NCI-H526 treated with DMSO at 0.1 percent for 48 hours (cell line): Measurements from ENCODE around the gene CTAG1B.
"Not testable (repeated sequence)": the region's sequence is repeated elsewhere in the genome, so short reads cannot be mapped to it uniquely, and the experiment has no call there.

Source experiments
- DNase-seq: peaks from one replicate; lab custom pipeline; 2025; lab: John Stamatoyannopoulos, UW

CTAG1B gene

DNA sequence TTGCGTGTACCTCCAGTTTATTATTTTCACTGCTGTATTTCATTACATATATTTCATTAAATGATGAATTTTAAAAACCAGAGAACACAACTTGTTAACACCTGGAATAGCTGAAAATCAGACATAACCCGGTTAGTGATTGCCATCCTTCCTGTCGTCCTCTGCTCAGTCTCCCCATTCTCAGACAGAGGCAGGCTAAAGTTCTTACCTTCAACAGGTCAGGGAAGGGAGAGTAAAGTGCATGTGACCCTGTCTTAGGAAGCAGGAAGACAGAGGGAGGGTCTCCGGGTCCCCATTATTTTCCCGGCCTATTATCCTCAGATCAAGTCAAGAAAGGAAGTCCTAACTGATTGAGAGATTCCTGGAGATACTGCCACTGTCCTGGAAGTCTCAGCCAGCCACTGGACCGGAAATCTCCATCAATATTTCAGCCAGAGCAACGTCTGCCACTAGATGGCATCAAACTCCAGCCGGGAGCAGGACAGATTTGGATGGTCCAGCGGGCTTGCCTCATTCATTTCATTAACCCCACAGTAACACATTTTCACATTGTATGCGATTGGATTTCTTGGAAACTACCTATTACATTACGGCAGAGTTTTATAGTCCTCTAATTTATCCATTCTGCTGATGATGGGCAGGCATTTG, 1.8 kb upstream of the CTAG1B start:
- not testable (repeated sequence) for DNase-seq

DNA sequence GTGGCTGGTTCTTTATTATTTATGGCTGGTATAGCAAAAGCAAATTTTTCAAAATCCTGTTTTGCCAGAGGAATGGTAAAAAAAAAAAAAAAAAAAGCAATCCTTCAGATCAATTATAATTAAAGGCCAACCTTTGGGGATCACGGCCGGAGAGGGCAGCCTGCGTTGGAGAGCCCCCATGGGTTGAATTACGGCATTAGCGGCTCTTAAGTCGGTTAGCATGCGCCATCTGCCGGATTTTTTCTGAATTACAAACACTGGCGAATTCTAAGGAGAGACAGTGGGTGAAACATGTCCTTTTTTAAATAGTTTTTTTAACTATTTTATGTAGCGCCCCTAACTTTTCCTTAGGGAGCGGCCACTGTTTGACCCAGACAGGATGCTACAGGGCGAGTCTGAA, 5.5 kb downstream of the CTAG1B start:
- not testable (repeated sequence) for DNase-seq

DNA sequence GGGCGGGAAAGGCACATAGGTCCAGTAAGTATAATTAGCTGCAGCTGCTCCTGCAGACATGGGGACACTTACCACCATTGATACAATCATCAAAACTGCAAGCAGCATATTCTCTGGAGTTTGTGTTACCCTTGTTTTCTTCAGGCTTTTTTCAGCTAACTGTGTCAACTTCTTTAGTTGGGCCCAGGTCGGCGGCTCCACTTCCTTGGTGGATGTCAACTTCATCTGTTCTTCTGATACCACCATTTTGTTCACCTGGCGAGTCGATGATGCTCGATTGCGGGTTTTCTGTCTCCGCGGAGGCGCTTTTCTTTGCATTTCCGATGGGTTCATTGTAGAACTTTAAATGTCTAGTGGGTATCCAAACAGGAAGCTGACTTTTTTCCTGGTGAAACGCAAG, 7.9 kb downstream of the CTAG1B start:
- DNase-seq: not testable (repeated sequence)

DNA sequence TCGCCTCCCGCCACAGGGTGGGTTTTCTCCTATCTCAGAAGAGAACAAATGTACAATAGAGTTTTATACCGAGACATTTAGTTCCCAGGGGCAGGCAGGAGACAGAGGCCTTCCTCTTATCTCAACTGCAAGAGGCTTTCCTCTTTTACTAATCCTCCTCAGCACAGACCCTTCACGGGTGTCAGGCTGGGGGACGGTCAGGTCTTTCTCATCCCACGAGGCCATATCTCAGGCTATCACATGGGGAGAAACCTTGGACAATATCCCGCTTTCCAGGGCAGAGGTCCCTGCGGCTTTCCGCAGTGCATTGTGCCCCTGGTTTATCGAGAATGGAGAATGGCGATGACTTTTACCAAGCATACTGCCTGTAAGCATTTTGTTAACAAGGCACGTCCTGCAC, 10.3 kb downstream of the CTAG1B start:
- DNase-seq: not testable (repeated sequence)

DNA sequence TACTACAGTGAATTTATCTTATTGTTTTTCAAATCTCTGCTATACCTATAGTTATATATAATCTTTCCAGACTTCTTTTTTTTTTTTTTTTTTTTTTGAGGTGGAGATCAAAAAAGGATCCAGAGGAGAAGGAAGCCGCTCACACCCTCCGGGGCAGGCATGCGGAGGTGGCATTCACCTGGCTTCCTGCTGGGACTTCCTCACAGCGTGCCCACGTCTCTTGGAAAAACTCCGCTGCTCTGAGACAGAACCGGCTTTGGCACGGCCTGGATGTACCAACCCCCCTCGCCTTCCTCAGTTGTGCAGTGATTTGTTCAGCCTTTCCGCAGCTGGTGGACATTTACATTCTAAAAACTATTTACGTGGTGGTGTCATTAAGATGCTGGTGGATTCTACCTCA, 11.1 kb downstream of the CTAG1B start:
- DNase-seq: not testable (repeated sequence)

DNA sequence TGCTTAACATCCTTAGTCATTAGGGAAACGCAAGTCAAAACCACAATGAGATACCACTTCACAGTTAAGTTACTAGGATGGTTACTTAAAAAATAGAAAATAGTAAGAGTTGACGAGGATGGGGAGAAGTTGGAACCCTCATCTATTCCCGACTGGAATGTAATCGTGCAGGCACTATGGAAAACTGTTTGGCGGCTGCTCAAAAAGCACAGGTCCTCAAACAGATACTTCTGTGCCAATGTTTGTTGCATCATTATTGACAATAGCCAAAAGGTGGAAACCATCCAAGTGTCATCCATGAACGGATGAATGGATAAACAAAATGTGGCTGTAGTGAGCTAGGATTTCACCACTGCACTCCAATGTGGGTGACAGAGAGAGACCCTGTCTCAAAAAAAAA, 11.7 kb downstream of the CTAG1B start:
- DNase-seq: no peak

DNA sequence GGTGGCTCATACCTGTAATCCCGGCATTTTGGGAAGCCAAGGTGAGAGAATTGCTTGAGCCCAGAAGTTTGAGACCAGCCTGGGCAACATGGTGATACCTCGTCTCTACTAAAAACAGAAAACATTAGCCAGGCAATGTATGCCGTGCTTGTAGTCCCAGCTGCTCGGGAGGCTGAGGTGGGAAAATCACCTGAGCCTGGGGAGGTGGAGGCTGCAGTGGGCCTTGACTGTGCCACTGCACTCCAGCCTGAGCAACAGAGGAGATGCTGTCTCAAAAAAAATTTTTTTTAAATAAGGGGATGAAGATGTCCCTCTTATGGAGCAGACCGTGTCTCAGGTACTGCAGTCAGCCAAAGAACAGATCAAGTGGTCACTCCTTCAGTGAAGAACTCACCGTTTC, 13.5 kb downstream of the CTAG1B start:
- no peak for DNase-seq

DNA sequence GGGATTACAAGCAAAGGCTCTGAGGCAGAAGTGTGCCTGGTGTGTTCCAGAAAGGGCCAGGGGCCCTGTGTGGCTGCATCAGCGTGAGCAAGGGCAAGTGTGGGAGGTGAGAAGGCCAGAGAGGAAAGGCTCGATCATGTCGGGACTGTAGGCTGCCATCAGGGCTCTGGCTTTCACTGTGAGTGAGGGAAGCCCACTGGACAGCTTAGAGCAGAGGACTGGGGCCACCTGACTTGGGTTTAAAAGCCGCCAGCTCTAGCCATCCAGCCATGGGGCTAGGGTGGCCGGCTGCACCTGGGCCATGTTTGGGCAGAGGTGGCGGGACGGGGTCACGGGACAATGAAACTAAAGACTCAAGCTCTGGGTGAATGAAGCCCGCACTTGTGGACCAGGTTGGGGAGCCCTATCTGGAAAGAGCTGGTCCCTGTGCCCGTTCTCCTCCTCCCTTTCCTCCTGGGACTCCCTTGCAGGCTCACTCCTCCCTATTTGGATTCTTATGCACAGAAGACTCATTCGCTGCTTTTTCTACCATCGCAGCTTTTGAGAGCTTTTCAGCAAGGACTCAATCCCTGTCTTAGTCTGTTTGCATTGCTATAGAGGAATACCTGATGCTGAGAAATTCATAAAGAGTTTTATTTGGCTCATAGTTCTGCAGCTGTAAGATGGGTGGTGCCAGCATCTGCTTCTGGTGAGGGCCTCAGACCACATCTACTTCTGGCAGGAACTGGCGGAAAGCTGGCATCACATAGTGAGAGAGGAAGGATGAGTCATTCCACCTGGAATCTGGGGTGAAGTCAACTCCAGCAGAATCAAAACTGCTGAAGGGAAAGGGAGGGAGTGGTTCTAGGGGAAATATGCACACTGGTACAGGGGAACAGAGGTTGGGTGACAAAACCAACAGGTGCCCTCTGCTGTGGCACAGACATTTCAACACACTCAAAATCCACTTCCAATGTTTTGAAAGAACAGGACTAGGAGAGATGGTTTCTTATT, 15.3 kb downstream of the CTAG1B start:
- no peak for DNase-seq

DNA sequence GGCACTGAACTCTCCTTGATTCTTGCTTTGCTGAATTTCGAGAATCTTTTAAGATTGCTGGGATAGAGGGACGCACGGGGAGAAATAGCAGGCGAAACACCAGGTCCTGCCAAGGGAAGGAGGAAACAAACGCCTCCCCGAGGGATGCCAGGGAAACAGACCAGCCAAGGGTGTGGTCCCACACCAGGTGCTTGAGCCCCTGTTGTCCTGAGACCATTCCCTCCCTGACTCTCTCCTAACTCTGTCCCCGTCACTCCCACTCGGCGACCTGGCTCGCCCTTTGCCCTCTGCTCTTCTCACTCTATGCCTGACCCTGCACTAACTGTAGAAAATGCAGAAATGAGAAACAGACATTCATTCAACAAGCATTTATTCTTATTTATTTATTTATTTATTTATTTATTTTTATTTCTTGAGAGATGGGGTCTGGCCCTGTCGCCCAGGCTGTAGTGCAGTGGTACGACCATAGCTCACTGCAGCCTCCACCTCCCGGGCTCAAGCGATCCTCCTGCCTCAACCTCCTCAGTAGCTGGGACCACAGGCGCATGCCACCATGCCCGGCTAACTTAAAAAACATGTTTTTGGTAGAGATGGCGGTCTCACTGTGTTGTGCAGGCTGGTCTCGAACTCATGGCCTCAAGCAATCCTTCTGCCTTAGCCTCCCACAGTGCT, 16.2 kb downstream of the CTAG1B start:
- DNase-seq: no peak

DNA sequence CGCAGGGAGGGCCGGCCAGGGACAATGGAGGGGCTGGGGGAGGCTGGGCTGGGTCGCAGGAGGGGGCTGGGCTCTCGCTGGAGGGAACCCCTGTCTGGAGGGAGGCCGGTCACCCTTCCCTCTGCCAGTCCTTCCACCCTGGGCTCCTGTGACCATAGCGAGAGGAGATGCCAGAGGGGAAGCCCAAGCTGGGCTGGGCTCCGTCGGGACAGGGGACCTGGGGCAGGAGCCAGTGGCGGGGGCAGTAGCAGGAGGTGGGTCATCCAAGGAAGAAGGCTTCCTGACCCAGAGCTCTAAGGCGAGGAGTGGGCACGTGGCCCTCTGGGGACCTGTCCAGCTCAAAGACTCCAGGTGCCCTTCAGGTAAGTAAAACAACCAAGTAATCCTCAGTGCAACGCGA, 16.9 kb downstream of the CTAG1B start:
- no peak for DNase-seq

DNA sequence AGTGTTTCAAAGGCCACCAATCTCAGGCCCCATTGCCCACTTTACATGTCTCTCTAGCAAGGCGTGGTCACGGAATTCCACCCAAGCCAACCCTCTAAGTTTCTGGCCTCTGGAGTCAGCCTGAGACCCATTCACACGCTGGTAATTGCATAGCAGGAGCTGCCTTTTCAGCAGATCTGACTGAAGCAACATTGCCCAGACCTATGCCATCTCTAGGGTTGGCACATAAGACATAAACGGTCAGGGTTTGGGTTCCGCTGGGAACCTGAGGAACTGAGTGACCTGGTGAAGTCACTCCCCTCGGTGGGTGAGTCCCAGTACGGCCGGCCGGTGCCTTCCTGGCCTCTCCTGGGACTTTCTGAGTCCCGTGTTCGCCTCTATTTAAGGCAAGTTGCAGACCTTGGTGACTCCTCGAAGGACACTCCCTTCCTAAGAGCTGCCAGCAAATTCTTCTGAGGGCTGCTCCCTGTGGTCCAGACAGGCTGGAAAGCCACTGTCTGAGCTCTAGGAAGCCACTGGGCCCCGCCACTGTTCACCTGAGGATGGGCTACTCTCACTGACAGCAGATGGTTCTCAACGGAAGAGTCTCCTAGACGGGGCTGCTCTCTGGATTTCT, 18.2 kb downstream of the CTAG1B start:
- DNase-seq: no peak

DNA sequence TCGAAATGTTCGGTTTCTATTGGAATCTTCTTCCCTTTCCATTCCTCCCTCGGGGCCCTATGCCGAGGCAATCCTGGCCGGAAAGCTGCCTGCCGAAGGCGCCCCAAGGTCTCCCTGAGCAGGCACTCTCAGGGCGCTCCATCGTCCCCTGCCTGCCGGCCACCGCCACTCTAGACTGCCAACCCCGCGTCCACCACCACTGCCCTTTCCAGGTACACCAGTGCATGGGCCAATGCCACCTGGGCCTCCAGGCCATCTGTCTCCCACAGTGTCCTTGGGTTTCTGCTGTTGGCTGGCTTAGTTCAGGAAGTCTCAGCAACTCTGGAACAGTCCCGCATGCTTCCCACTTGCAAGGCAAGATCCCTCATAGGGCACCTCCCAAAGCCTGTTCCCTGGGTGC, 19.6 kb downstream of the CTAG1B start:
- no peak for DNase-seq

DNA sequence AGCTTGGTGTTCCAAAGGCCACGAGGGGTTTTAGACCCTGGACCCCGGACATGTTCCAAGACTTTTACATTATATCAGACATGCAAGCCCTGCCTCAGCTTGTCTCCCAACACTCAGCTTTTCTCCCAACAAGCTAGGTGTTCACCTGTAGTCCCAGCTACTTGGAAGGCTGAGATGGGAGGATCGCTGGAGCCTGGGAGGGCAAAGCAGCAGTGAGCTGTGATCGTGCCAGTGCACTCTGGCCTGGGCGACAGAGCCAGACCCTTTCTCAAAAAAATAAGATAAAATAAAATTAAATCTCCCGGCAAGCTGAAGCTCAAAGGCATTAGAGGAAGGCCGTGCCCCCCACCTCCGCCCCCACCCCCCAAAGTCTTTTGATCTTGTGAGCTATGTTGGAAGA, 20.4 kb downstream of the CTAG1B start:
- DNase-seq: no peak

DNA sequence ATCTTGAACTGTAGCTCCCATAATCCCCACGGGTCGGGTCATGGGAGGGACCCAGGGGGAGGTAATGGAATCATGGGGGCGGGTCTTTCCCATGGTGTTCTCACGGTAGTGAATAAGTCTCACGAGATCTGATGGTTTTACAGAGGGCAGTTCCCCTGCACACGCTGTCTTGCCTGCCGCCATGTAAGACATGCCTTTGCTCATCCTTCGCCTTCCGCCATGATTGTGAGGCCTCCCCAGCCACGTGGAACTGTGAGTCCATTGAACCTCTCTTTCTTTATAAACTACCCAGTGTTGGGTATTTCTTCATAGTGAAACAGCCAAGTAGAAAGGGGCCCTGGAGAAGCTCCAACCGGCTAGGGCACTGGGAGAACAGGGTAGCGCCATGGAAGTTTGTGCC, 21.9 kb downstream of the CTAG1B start:
- no peak for DNase-seq

DNA sequence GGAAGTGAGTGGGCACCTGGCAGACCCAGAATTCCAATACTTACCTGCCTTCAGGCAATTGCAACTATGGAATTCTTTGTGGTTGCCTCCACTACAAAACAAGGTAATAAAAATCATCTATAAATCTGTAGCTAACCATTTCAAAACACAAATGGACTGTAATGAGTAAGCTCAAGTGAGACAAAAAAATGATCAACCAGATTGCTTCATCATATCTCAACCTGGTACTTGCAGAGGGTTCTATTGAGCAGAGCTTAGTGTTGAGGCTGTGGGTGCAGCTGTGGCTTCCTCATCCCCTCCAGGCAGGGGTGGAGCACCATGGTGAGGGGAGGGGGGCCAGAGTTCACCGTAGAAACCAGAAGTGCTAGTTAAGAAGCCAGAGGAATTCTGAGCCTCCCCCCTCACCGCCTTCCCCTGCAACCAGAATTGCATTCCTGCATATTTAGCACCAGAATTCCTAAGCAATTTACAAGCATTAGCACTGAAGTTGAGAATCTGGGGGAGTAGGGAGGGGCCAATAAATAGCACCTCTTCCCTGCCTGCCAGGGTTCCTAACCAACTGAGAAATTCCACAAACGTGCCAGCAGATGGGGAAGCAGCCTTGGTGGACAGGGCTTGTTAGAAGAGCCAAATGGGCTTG, 22.7 kb downstream of the CTAG1B start:
- DNase-seq: no peak

DNA sequence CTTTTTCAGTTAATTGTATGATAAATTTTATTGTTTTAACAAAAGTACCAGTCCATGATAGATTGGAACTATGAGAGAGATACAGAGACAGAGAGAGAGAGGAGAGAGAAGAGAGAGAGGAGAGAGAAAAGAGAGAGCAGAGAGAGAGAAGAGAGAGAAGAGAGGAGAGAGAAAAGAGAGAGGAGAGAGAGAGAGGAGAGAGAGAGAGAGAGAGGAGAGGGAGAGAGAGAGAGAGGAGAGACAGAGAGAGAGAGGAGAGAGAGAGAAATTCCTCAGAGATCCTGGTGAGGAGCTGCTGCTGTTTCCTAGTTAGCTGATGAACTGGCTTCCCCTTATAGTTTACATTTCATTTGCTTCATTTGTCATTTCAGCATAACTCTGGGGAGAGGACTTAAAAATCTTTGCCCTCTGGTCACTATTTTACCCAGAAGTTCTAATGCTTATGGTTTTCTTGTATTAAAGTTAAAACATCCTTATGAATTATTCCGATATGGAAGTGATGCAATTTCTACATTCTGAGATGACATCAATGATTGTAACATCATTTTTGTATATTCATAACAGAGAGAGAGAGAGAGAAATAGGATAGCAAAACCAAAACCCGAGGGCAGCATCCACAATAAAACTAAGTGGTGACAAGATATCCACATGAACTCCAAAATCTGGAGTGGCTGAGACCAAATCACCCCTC, 23.4 kb downstream of the CTAG1B start:
- no peak for DNase-seq

DNA sequence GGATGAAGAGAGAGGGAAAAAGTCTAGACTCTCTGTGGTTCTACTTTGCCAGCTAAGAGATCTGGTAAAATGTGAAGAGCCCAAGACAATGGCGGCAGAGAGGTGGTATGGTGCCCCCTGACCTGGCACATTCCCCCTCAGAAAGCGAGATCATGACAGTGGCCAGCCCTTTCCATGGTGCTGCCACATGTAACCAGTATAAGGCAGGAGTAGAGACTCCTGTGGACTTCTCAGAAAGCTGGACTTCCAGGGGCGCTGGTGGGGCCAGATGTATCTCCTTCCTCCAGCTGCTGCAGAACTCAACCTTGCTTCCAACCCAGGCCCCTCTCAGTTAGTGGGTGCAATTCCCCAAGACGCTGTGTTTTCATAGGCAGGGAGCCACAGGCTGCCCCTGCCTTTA, 24.6 kb downstream of the CTAG1B start:
- no peak for DNase-seq

DNA sequence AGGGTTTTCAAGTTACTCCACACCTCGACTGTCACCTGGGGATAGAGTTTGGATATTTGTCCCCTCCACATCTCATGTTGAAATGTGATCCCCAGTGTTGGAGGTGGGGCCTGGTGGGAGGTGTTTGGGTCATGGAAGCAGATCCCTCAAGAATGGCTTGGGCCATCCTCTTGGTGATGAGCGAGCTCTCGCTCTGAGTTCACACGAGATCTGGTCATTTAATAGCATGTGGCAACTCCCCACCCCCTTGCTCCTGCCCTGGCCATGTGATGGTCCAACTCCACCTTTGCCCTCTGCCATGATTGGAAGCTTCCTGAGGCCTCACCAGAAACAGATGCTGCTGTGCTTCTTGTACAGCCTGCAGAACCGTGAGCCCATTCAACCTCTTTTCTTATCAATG, 25.9 kb downstream of the CTAG1B start:
- DNase-seq: no peak

DNA sequence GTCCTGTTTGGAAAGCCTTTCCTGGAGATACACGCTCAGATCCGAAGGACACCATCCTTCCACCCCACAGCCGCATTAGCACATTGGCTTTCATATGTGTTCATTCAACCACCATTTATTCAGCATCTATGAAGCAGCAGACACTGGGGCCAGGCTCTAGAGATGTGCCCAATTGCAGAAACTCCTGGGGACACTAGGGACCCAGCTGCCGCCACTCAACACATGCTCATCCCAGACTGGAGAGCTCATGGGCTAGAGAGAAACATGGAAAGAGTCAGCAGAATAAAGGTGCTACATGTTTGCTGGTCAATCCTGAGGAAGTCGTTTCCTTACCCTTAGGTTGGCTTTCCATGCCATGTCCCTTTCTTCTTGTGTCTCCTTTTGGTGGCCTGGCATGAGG, 26.6 kb downstream of the CTAG1B start:
- no peak for DNase-seq

DNA sequence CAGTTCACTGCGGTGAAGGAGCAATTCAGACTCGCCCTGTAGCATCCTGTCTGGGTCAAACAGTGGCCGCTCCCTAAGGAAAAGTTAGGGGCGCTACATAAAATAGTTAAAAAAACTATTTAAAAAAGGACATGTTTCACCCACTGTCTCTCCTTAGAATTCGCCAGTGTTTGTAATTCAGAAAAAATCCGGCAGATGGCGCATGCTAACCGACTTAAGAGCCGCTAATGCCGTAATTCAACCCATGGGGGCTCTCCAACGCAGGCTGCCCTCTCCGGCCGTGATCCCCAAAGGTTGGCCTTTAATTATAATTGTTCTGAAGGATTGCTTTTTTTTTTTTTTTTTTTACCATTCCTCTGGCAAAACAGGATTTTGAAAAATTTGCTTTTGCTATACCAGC, 28.7 kb downstream of the CTAG1B start:
- not testable (repeated sequence) for DNase-seq

DNA sequence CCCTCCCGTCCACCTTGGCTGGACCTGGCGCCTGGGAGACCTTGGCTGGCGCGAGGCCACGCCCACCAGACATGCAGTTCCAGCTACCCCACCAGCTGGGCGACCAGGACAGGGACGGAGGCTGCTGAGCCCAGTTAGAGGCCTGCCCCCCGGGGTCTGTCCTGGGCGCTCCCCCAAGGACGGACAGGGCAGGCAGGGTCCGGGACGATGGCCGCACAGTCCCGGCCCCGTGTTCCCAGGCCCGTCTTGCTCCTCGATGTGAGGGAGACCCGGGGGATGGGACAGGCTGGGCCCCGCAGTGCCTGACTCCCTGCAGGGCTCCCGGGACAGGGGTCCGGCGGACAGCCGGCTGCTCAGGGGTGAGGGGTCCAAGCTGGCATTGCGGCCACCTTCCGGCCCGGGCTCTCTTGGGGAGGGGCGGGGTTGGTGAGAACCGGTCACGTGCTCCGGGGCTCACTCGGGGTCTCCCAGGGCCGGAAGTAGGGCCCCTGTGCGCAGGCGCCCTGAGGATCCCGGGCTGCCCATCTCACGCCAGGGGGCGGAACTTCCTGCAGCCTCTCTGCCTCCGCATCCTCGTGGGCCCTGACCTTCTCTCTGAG, 34.4 kb downstream of the CTAG1B start, which contains the start of gene CTAG1A:
Gene CTAG1A (plus strand): TSS at position 549 of the 599 bp plus-strand sequence. CDS start 74 bp downstream, outside the sequence.
- not testable (repeated sequence) for DNase-seq
